HCT116 (cell line): ENCODE results near the gene PPP1R1C. TPM values are rescaled to one million over a fixed set of nuclear protein-coding genes. Genes with fewer than 3 reads are reported as not detected.

Source experiments
- ATAC-seq: fragments of 200-7000 bp; cut with Tn5 transposase; 2 replicates; pipeline ENCODE4 v1.9.1; 2020; ENCODE audit warnings: mild to moderate bottlenecking, moderate library complexity
- BruUV-seq: library from RNA; stranded (reverse); fragments of 400-500 nt; replicated peaks from 2 replicates; lab custom pipeline; 2021; lab: Mats Ljungman, UMichigan
- CTCF ChIA-PET: fragments of 300-600 bp; sonication (Branson Sonifier 250); formaldehyde crosslinking; loops from one replicate; lab custom pipeline; 2021; ENCODE audit warnings: antibody characterized with exemption; lab: Charles Lee
- POLR2A ChIA-PET: fragments of 300-600, 350-600 bp; sonication (Branson Sonifier 250); formaldehyde crosslinking; loops from one replicate; lab custom pipeline; 2021; ENCODE audit warnings: antibody characterized with exemption; lab: Charles Lee
- RAD21 ChIA-PET, 2 experiments: fragments of 300-600 bp; sonication (Branson Sonifier 250); formaldehyde crosslinking; loops; one replicate each; lab custom pipeline; 2023; ENCODE audit warnings: low total read pairs in 2 of 2; ENCODE audit not compliant: uncharacterized antibody in 2 of 2, unreplicated experiment in 2 of 2, low non-redundant PET in 1 of 2; lab: Charles Lee
- DNase-seq: peaks from one replicate; pipeline ENCODE4 v3.0.0-alpha.2; 2010; ENCODE audit warnings: low read depth, low spot score
- H2AFZ ChIP-seq: fragments of 200-600 bp; shearing (Covaris generic), sonication (generic); 2 replicates; pipeline ENCODE4 v1.6.1; 2017; ENCODE audit warnings: low read depth, mixed run types, mixed read lengths, antibody characterized with exemption, low read length; ENCODE audit not compliant: poor library complexity, severe bottlenecking
- H3K27ac ChIP-seq: 2 replicates; pipeline ENCODE4 v1.5.1; 2012; ENCODE audit warnings: low read depth, low read length
- H3K27me3 ChIP-seq: fragments of 200-600 bp; sonication (generic); 2 replicates; pipeline ENCODE4 v1.6.1; 2016; ENCODE audit warnings: mixed run types, low read length, mixed read lengths; ENCODE audit not compliant: insufficient read depth
- H3K36me3 ChIP-seq, 2 experiments: fragments of 200-500 bp in 1 of 2; fragments of 200-600 bp in 1 of 2; sonication (Bioruptor generic) in 1 of 2; sonication (generic) in 1 of 2; 2 replicates each; pipeline versions ENCODE4 v1.5.1 to v1.6.1; 2014 to 2016; ENCODE audit warnings: low read length in 2 of 2, inconsistent platforms in 1 of 2, mixed read lengths in 1 of 2, mixed run types in 1 of 2; ENCODE audit not compliant: insufficient read depth in 2 of 2, control insufficient read depth in 1 of 2
- H3K4me1 ChIP-seq, 2 experiments: fragments of 200-600 bp in 1 of 2; sonication (generic) in 1 of 2; 2 replicates each; pipeline versions ENCODE4 v1.5.1 to v1.6.1; 2012 to 2017; ENCODE audit warnings: low read length in 2 of 2, inconsistent platforms in 1 of 2, mild to moderate bottlenecking in 1 of 2, mixed read lengths in 1 of 2, mixed run types in 1 of 2, moderate library complexity in 1 of 2; ENCODE audit not compliant: insufficient read depth in 2 of 2, control insufficient read depth in 1 of 2
- H3K4me2 ChIP-seq: fragments of 200-600 bp; sonication (generic); 2 replicates; pipeline ENCODE4 v1.6.1; 2017; ENCODE audit warnings: mixed run types, low read length, mixed read lengths
- H3K4me3 ChIP-seq, 2 experiments: fragments of 200-600 bp in 1 of 2; sonication (generic) in 1 of 2; replicated peaks in 1 of 2; 2 replicates each; pipeline ENCODE4 v1.5.1; 2011 to 2016; ENCODE audit warnings: low read length in 2 of 2, control low read depth in 1 of 2, low read depth in 1 of 2, mild to moderate bottlenecking in 1 of 2, mixed read lengths in 1 of 2, mixed run types in 1 of 2
- H3K79me2 ChIP-seq: fragments of 200-600 bp; sonication (generic); 2 replicates; pipeline ENCODE4 v1.6.1; 2017; ENCODE audit warnings: mild to moderate bottlenecking, mixed run types, low read length, moderate library complexity, mixed read lengths; ENCODE audit not compliant: insufficient read depth
- H3K9ac ChIP-seq: fragments of 200-600 bp; sonication (generic); 2 replicates; pipeline ENCODE4 v1.6.1; 2016; ENCODE audit warnings: low read length, mixed read lengths
- H3K9me2 ChIP-seq: fragments of 200-600 bp; sonication (generic), shearing (Covaris generic); 2 replicates; pipeline ENCODE4 v1.6.1; 2017; ENCODE audit warnings: mixed run types, mild to moderate bottlenecking, moderate library complexity; ENCODE audit not compliant: insufficient read depth
- H3K9me3 ChIP-seq, 2 experiments: fragments of 200-500 bp in 1 of 2; fragments of 200-600 bp in 1 of 2; sonication (Bioruptor generic) in 1 of 2; sonication (generic) in 1 of 2; 2 replicates each; pipeline ENCODE4 v1.6.1; 2014 to 2017; ENCODE audit warnings: low read length in 2 of 2, mixed read lengths in 2 of 2, inconsistent platforms in 1 of 2, low read depth in 1 of 2, mild to moderate bottlenecking in 1 of 2, mixed run types in 1 of 2, moderate library complexity in 1 of 2; ENCODE audit not compliant: control insufficient read depth in 1 of 2, insufficient read depth in 1 of 2
- H4K20me1 ChIP-seq: fragments of 200-600 bp; sonication (generic), shearing (Covaris generic); 2 replicates; pipeline ENCODE4 v1.6.1; 2017; ENCODE audit warnings: mixed run types, mild to moderate bottlenecking, moderate library complexity; ENCODE audit not compliant: insufficient read depth
- ATF3 ChIP-seq: IDR thresholded peaks from 2 replicates; pipeline ENCODE4 v1.6.1; 2012
- CBX3 ChIP-seq: IDR thresholded peaks from 2 replicates; pipeline ENCODE4 v1.6.1; 2012; ENCODE audit warnings: low read depth
- JUND ChIP-seq: IDR thresholded peaks from 2 replicates; pipeline ENCODE4 v1.6.1; 2012
- MAX ChIP-seq: IDR thresholded peaks from 2 replicates; pipeline ENCODE4 v1.6.1; 2012
- RAD21 ChIP-seq: IDR thresholded peaks from 2 replicates; pipeline ENCODE4 v1.6.1; 2012; ENCODE audit warnings: low read depth, mild to moderate bottlenecking
- ZFX ChIP-seq: fragments of 450-650 bp; IDR thresholded peaks from 2 replicates; pipeline ENCODE4 v1.6.1; 2017
- ZNF274 ChIP-seq: fragments of 200-500 bp; sonication (Bioruptor generic); IDR thresholded peaks from 2 replicates; pipeline ENCODE4 v1.6.1; 2014; ENCODE audit warnings: mild to moderate bottlenecking, low read depth, low read length, inconsistent platforms
- intact Hi-C: fragments of 100-400 bp; cut with micrococcal nuclease; formaldehyde crosslinking; loops from 2 replicates; pipeline ENCODE4 v1.10.0; 2022
- total RNA-seq: library from RNA; stranded (reverse); gene quantifications from one replicate; pipeline ENCODE4 v1.2.1, GENCODE V29; 2021; ENCODE audit not compliant: unreplicated experiment

The PPP1R1C gene
- total RNA-seq, 1 experiment from 2014 or later: 17.8 TPM

- intact Hi-C loops: no loop called here
- BruUV-seq: no TSS peak
- H2AFZ ChIP-seq: no peak overlapping the region
- H3K79me2 ChIP-seq: no peaks in the 10 kb centered on the region
- DNase-seq (no peak), ATAC-seq (no peak)
- no peaks in the 10 kb centered on the region for H3K36me3 ChIP-seq
- H3K9me3 ChIP-seq: no peaks in the 10 kb centered on the region
- RAD21 ChIA-PET: no interaction called here
- no peaks in the 10 kb centered on the region for H3K9me2 ChIP-seq
- H3K4me2 ChIP-seq: no peak overlapping the region
- CTCF ChIA-PET: no interaction called here
- H3K27ac ChIP-seq: no peak overlapping the region
- no peak overlapping the region for H3K9ac ChIP-seq
- no peaks in the 10 kb centered on the region for H4K20me1 ChIP-seq
- TF ChIP-seq ATF3 (no peak), ZNF274 (no peak), RAD21 (no peak), MAX (no peak)
- H3K4me3 ChIP-seq: no peak overlapping the region
- POLR2A ChIA-PET: no interaction called here
- no peaks in the 10 kb centered on the region for H3K27me3 ChIP-seq
- H3K4me1 ChIP-seq: peaks cover 15 to 17% of the 10 kb centered on the region in 2 experiments
Measured at GRCh38 chr2:182069416-182069815, 83.8 kb downstream of the PPP1R1C start.

- no peaks in the 10 kb centered on the region for H4K20me1 ChIP-seq
- no peaks in the 10 kb centered on the region for H3K27me3 ChIP-seq
- no TSS peak for BruUV-seq
- POLR2A ChIA-PET: no interaction called here
- H3K9ac ChIP-seq: no peak overlapping the region
- DNase-seq (no peak), ATAC-seq (no peak)
- H3K4me3 ChIP-seq: no peak overlapping the region
- RAD21 ChIA-PET: no interaction called here
- no peaks in the 10 kb centered on the region for H3K9me2 ChIP-seq
- H3K79me2 ChIP-seq: no peaks in the 10 kb centered on the region
- no peak overlapping the region for H3K4me2 ChIP-seq
- H3K9me3 ChIP-seq: no peaks in the 10 kb centered on the region
- H2AFZ ChIP-seq: no peak overlapping the region
- CTCF ChIA-PET: no interaction called here
- H3K27ac ChIP-seq: no peak overlapping the region
- intact Hi-C loops: loop anchor here (10.0 kb wide), 1 partner anchor 965 kb away; no protein-coding TSS in a partner anchor
- H3K36me3 ChIP-seq: no peaks in the 10 kb centered on the region
- peaks cover 15 to 17% of the 10 kb centered on the region in 2 experiments for H3K4me1 ChIP-seq
- no peak for TF ChIP-seq ZNF274
- no peak for TF ChIP-seq CBX3
- no peak for TF ChIP-seq ZFX
- no peak for TF ChIP-seq MAX
- no peak for TF ChIP-seq ATF3
- TF ChIP-seq JUND: no peak
Measured at GRCh38 chr2:182069908-182070307, 84.3 kb downstream of the PPP1R1C start.
